ENCODE results near the gene GSPT1. TPM values are rescaled to one million over a fixed set of nuclear protein-coding genes. Genes with fewer than 3 reads are reported as not detected.
"Not testable (repeated sequence)": the region's sequence is repeated elsewhere in the genome, so short reads cannot be mapped to it uniquely, and the experiment has no call there.

GSPT1 gene
- total RNA-seq, 4 donors from 2014 or later, result 29.1 to 60.2 (median 36.0) TPM

GRCh38 chr16:11836650-11837244 is 79.0 kb downstream of the GSPT1 start:
- no peaks in the 10 kb centered on the region for H3K9me3 ChIP-seq
- H3K27me3 ChIP-seq, result no peaks in the 10 kb centered on the region
- no peak overlapping the region for H3K27ac ChIP-seq
- no peak for DNase-seq
- TF ChIP-seq CTCF (IDR thresholded peaks at IDR 0.05) (no peak), POLR2A (IDR thresholded peaks at IDR 0.05) (no peak)
- H3K4me1 ChIP-seq, result no peaks in the 10 kb centered on the region
- no peak overlapping the region for H3K4me3 ChIP-seq
- peaks cover 0 to 57% (median 0%) of the 10 kb centered on the region in 3 donors for H3K36me3 ChIP-seq

GRCh38 chr16:11835891-11836649 is 79.7 kb downstream of the GSPT1 start:
- DNase-seq, result no peak
- H3K9me3 ChIP-seq, result no peaks in the 10 kb centered on the region
- peaks cover 0 to 51% (median 0%) of the 10 kb centered on the region in 3 donors for H3K36me3 ChIP-seq
- H3K4me3 ChIP-seq, result no peak overlapping the region
- no peak for TF ChIP-seq POLR2A (IDR thresholded peaks at IDR 0.05)
- TF ChIP-seq CTCF (IDR thresholded peaks at IDR 0.05), result no peak
- H3K27ac ChIP-seq, result no peak overlapping the region
- no peaks in the 10 kb centered on the region for H3K4me1 ChIP-seq
- H3K27me3 ChIP-seq, result no peaks in the 10 kb centered on the region

GRCh38 chr16:11835309-11835708 is 80.4 kb downstream of the GSPT1 start:
- Histone ChIP-seq H3K4me3 (no peak overlapping the region), H3K9me3 (no peaks in the 10 kb centered on the region), H3K4me1 (no peaks in the 10 kb centered on the region), H3K27me3 (no peaks in the 10 kb centered on the region), H3K36me3 (peaks cover 0 to 43% (median 0%) of the 10 kb centered on the region in 3 donors), H3K27ac (no peak overlapping the region)
- TF ChIP-seq CTCF (IDR thresholded peaks at IDR 0.05), result no peak
- no peak for TF ChIP-seq POLR2A (IDR thresholded peaks at IDR 0.05)
- DNase-seq, result no peak

- Histone ChIP-seq H3K9me3 (no peaks in the 10 kb centered on the region), H3K4me1 (no peaks in the 10 kb centered on the region), H3K4me3 (no peak overlapping the region), H3K27ac (no peak overlapping the region), H3K27me3 (no peaks in the 10 kb centered on the region), H3K36me3 (peaks cover 0 to 31% (median 0%) of the 10 kb centered on the region in 3 donors)
- no peak for DNase-seq
- TF ChIP-seq CTCF (IDR thresholded peaks at IDR 0.05) (no peak), POLR2A (IDR thresholded peaks at IDR 0.05) (no peak)
These were observed 81.6 kb downstream of the GSPT1 start for GRCh38 chr16:11833951-11834695.

- Histone ChIP-seq H3K27me3 (no peaks in the 10 kb centered on the region), H3K4me1 (peaks cover 0 to 8% (median 0%) of the 10 kb centered on the region in 4 donors), H3K9me3 (no peaks in the 10 kb centered on the region), H3K36me3 (no peaks in the 10 kb centered on the region), H3K27ac (no peak overlapping the region), H3K4me3 (no peak overlapping the region)
- DNase-seq, result no peak
- TF ChIP-seq POLR2A (IDR thresholded peaks at IDR 0.05) (no peak), CTCF (IDR thresholded peaks at IDR 0.05) (no peak)
These were observed 87.1 kb downstream of the GSPT1 start for GRCh38 chr16:11828696-11829095.

GRCh38 chr16:11825520-11826165 is 90.1 kb downstream of the GSPT1 start:
- not testable (repeated sequence) for H3K4me1 ChIP-seq, H3K4me3 ChIP-seq, H3K9me3 ChIP-seq, H3K27ac ChIP-seq, DNase-seq, H3K27me3 ChIP-seq, H3K36me3 ChIP-seq

Data from Peyer's patch (tissue), 4 donors.